SK-N-MC (cell line): Measurements from ENCODE around the gene HMGCS1.

Source experiments
- EZH2 ChIP-seq: fragments of 200-600 bp; sonication (generic); IDR thresholded peaks from one replicate; pipeline ENCODE4 v1.6.1; 2017; ENCODE audit warnings: antibody characterized with exemption
- POLR2AphosphoS5 ChIP-seq: IDR thresholded peaks from 2 replicates; pipeline ENCODE4 v1.6.1; 2012; ENCODE audit warnings: mild to moderate bottlenecking, low read depth, low read length, borderline replicate concordance

GRCh38 chr5:43279548-43280274 is 33.5 kb downstream of the HMGCS1 start:
- TF ChIP-seq POLR2AphosphoS5: no peak
- TF ChIP-seq EZH2: no peak
